Activated CD4-positive, alpha-beta T cell treated with anti-CD3 and anti-CD28 coated beads for 4 hours (primary cell): ENCODE data around the gene ACTR3C.
"Not testable (repeated sequence)": the region's sequence is repeated elsewhere in the genome, so short reads cannot be mapped to it uniquely, and the experiment has no call there.

Experiments
- DNase-seq, 2 donors: peaks; one replicate each; pipeline ENCODE4 v3.0.0-alpha.2; 2020

ACTR3C gene

DNA sequence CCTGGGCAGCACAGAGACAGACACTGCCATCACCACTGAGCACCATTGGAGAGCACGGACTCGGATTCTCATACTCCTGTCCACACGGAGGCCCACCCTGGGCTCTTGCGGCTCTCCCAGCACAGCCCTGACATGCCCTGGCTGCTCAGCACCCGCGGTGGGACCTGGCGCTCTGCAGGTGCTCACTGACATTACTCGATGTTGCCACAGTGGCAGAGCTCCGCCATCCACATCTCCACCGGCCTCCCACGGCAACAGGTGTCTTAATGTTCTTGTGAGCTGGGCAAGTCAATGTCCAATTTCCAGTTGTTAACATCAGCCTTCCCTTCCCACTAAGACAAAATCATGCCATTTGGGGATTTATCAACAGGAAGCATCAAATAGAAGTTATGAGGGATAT is 45.0 kb downstream of the ACTR3C start:
- not testable (repeated sequence) for DNase-seq

DNA sequence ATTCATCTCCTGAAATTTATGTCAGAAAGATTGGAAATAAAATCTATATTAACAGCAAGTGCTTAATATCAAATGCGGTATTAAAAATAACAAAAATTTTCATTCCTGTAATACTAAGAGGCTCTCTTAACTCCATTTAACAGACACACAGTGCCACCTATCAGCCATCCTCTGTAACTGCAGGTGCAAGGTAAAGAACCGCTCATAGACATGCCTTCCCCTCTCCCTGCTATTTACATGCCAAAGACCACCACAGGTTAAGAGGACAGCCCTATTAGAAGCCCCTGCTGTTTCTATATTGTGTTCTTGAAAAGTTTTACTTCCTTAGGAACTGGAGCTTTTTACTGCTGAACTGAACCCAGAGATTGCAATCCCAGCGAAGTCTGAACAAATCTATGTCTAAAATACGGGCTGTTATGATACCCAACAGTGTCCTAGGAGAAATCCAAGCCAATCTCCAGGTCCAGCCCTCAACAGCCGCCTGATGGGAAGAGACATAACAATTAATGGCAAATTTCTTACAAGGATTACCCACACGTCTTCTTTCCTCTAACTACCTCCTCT is 47.1 kb downstream of the ACTR3C start:
- peak; percentile 5 to 33 for DNase-seq

DNA sequence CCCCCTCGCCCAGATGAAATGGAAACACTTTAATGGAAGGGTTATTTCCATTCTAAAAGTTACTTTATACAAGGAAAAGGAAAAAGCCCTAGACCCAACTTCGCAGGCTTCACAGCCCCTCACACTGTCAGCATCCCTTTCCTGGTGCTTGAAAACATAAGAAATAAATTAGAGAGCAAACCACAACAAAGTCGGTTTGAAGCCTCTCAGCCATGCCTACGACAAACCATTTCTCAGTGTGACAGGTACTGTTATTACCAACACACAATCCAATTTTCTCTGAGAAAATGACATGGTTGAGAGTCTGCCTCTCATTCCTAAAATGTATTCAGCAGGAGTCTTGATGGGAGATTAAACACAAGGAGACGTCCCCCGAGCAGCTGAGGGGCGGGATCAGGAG is 51.4 kb downstream of the ACTR3C start:
- DNase-seq: not testable (repeated sequence)

DNA sequence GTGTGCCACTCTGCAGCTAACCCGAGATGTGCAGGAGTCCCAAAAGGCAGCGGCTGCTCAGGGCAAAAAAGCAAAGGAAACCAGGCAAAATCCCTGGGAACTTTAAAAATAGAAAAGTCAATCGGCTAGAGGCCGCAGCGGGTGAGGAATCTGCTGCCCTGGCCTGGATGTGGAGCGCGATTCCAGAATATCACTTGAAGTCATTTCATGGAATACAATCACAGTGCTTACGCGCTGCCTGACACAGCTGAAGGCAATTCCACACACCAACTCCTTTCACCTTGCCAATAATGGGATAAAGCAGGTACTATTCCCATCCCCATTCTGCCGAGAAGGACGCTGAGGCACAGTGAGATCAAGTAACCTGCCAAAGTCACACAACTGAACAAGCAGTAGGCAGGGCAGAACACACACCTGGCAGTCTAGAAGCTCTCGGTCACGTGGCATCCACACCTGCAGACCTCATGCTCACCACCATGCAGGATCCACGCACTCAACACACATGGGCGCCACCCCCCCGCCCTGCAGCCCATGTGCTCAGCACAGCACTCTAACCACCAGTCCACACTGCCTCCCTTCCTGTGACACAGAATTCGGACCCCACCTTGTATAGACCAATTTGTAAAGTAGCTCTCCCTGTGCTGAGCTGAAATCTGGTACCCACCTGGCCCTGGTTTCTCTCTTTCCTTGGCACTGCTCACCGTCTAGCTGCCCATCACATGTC is 53.1 kb downstream of the ACTR3C start:
- DNase-seq: not testable (repeated sequence)

DNA sequence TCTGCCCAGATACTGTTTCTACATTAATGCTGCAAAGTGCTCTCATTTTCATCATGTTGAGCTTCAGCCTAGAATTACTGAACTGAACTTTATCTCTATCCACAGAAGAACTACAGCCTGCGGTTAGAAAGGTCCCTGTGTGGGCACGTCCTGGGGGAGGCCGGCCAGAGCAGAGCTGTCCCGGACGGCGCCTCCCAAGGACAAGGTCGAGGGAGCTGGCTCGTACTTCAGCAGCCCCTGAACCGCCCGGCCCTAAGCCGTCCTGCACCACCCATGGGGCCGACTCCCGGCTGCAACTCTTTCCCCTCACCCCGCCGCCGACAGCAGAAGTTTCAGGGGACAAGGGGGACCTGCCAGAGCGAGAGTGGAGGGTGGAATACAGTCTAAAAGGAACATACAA is 54.5 kb downstream of the ACTR3C start:
- DNase-seq: not testable (repeated sequence)

DNA sequence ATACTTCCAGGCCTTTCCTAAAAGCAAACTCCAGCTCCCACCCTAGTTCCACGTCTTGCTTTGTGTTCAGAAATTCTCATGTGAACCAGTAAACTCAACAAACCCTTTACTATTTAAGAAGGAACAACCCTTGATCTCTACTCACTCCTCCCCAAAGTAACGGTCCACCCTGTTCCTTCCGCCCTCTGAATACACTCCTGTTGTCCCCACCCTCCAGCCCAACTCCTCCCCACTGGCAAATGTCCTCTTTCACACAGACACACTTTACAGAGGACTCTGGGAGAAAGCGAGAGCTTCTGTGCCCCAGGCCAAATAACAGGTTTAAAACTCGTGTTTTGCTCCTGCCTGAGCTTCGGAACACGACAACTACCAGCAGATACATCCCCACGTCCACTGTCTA is 55.1 kb downstream of the ACTR3C start:
- DNase-seq: not testable (repeated sequence)

DNA sequence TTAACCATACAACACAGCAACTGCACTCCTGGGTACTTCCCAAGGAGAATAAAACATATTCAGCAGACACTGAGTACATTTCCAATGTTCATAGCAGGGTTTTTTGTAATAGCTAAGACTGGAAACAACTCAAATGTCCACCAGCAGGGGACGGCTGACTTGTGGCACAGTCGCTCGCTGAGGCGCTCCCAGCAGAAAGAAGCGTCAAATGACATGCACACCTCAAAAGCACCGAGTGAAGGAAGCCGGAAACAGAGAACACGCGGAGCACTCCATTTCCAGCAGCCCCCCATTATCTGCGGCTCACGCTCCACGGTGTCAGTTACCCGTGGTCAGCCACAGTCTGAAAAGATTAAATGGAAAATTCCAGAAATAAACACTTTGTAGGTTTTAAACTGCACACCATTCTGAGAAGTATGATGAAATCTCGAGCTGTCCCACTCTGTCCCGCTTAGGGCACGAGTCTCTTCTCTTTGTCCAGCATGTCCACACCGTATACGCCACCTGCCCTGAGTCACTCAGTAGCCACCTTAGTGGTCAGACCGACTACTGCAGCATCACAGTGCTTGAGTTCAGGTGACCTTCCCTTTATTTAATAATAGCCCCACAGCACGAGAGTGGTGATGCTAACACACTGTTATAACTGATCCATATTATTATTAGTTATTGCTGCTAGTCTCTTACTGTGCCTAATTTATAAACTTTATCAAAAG is 56.2 kb downstream of the ACTR3C start:
- DNase-seq: not testable (repeated sequence)

DNA sequence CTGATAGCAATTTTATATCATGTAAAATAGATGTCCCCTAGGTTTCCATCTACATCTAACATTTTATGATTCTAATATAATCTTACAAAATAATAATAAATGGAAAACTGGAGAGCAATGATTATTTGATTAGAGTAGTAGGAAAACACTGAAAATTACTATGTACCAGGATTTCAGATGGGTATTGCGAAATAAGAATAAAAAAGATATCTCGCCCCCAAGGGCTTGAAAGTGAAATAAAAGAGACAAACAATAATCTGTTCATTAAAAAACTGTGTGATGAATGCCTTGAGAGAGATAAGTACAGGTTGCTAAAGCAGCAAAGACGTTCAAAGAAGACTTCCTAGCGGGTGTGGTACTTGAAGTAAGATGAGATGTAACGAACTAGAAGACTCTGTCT is 60.7 kb downstream of the ACTR3C start:
- not testable (repeated sequence) for DNase-seq

DNA sequence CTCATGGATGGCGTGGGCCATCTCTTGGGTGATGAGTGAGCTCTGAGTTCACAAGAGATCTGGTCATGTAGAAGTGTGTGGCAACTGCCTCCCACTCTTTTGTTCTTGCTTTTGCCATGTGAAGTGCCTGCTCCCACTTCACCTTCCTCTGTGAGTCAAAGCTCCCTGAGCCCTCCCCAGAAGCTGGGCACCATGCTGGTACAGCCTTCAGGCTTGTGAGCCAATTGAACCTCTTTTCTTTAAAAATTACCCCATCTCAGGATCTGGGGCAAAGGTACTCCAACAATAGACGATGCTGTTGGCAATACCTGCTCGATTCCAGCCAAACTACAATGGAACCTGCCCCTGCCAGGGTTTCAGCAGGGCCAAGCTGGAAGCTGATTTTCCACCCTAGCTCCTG is 75.6 kb downstream of the ACTR3C start:
- not testable (repeated sequence) for DNase-seq

DNA sequence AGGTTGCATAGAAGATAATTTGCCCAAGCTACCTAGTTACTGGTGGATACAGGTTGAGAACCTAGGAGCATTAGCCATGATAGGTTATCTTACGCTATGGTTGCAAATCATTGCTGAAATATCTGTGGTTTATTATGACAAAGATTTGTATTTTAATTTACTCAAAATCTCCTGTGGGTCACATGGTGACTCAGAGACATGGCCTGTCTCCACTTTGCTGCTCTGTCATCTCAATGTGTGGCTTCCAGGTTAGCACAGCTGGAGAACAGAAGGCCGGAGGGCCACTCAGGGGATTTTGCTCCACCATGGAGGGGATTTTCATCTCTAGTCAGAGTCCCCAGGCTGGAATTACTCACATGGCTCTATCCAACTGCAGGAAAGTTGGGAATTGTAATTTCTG is 78.1 kb downstream of the ACTR3C start:
- not testable (repeated sequence) for DNase-seq

DNA sequence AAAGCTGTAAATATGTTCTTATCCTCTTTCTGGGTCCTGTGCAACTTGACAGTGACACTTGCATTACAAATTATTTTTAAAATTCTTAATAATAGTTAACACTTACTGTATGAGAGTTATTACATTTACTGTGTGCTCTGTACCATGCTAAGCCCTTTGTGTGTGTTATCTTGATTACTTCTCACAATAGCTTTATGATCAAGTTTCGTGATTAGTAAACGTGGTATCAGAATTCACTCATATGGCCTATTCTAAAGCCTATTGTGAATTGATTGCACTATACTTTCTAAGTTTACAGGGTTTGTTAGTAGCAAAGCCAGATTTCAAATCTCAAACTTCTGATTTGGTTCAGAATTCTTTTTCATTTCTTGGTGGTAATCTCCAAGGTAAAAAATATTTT is 80.4 kb downstream of the ACTR3C start:
- DNase-seq: not testable (repeated sequence)

DNA sequence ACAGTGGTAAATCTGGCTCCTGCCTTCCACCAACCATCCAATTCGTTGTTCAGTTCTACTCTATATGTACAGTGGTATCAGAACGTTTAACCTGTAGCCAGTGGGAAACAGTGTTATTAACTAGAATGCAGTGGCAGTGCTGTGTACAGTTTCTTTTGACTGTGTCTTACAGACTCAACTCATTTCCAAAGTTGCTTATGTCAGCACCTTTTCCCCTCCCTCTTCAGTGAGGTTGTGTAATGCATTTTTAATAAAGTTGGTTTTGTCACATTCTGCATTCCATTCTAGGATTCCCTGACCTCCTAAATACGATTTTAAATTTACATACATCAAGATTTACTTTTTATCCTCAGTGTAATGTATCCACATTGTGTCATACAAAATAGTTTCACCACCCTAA is 97.9 kb downstream of the ACTR3C start:
- not testable (repeated sequence) for DNase-seq

DNA sequence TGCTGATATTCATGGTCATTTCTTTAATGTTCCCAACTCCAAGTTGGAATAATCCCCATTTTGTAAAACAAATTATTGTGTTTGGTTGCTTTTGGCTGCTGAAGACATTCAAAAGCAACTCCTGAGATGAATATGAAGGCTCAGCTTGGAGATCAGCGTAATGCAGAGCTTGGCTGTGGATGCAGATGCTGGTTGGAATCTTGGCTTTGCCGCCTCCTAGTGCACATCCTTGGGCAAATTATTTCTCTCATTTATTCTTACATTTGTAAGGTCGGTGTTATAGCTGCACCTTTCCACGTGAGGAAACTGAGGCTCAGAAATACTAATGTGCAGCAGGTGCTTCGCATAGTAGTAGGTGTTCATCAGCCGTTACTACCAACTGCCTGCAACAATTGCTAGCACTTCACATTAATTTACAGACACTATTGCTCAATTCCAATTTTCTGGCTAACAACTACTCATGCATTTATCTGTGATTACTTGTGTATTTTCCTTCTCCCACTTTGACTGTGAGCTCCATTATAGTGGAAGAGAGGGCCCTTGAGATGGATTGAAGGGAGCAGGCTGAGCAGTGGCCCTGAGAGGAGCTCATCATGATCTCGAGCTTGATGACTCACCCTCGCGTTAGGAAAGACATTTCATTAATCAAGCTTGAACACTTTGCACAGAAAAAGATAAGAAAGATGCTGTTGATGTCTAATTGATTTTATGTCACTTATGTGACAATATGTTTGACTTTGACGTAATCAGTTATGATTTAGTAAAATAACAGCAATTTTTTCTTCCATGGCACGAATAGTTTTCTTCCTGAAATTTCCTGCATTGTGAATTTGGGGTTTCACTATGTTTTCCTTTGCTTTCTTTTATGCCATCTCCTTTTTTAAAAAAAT is 101.0 kb downstream of the ACTR3C start:
- DNase-seq: not testable (repeated sequence)

DNA sequence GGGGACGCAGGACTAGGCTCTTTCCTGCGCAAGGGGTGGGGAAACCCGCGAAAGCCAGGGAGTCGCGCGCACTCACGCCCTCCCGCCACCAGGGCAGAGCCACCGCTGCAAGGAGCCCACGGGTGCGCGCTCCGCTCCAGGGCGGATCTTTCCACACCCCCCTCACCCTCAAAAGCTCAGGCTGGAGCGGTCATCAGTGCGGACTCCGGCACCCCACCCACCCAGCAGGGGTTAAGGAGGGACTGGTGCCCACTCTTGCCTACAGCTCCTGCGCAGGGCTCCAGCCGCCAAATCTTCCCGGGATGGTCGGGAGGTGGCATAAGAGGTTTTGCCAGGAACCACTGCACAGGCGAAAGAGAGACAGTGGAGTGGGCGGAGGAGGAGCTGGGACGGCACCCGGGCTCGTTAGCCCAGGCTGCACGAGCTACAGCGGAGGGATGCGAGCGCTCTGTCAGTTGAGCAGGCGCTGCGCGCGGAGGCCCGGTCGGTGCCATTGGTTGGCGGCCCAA is 102.6 kb downstream of the ACTR3C start:
- DNase-seq: not testable (repeated sequence)

DNA sequence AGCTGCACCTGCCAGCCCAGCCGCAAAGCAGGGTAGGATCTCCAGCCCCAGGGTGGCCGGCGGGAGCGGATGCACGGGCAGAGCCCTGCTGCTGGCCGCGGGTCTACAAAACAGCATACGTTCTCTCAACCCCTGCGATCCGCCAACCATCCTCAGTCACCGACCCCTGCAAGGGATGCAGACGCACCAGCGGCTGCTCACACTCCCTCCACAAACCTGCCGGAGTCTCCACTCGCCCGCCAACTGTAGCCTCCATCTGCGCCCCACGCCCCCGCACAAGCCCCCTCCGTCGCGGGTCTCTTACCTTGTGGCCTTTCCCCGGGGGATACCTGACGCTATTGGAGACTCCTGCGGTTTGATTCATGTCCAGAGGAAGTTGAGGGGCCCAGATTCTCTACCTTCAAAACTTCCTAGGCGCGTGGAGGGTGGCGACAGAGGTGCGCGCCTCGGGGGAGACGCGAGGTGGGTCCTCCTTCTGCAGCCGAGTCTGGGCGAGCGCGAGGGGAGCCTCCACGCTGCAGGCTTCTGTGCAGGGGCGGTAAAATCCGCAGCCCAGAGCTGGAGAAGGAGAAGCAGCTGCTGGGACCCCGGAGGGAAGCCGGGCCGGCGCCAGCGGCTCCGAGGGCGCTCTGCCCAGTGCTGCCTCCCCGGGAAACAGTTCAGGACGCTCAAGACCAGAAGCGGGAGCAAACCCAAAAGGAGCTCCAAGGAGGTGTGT is 103.2 kb downstream of the ACTR3C start:
- DNase-seq: not testable (repeated sequence)

DNA sequence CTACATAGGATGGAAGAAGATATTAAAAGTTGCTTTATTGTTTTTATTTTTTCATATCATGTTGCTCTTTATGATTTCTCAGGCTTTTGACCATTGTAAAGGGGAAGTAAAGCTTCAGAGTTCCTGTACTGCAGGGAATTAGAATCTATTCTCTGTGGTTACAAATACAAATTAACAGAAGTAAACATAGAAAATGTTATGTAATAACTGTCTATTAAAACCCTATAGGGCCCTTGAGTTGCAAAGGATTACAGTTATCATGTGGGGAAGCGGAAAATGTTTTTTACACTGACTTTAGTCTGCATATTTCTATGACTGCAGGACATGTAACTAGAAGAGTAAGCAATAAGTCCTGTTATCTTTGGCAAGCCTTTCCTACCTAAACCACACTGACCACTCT is 116.5 kb downstream of the ACTR3C start:
- DNase-seq: not testable (repeated sequence)

DNA sequence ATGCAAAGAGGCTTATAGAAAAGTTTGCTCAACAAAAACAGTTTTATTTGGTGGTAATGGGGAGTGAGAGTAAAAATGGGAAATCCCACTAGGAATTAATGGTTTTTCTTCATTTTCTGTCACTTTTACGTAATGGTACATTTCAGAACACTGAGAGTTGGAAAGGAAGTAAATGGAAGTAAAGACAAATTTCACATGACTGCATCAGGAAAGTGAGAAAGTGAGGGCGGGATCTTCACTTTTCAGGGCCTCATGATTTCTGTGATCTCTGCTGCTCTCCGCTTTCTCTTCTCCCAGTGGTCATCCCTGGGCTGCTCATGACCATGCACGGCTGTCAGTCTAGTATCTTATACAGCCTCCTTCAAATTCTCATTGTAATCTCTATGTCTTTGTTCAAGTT is 117.5 kb downstream of the ACTR3C start:
- not testable (repeated sequence) for DNase-seq

DNA sequence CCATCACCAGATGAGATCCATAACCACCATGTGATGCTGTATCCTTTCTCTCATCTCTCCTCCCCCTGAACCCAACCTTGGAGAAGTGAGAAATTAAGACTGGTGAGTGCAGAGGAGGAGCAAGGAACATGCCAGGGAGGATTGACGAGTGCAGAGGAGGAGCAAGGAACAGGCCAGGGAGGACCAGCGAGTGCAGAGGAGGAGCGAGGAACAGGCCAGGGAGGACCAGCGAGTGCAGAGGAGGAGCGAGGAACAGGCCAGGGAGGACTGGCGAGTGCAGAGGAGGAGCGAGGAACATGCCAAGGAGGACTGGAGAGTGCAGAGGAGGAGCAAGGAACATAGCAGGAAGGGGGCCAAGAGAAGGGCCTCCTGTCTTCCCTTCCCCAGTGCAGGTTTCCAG is 118.8 kb downstream of the ACTR3C start:
- not testable (repeated sequence) for DNase-seq

DNA sequence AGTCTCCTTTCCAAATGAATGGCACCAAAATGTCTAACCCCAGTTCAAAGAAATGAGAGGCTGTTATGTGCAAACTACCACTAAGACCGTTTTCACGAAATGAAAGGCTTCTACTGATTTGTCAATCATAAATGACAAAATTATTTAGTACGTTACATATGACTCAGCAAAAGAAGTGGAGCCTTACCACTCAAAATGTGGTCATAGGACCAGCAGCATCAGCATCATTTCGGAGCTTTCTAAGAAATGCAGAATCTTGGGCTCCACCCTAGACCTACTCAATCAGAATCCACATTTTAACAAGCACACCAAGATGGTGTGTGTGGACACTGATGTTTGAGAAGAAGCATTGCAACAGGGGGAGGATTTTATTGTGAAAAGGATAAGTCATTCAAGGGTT is 120.5 kb downstream of the ACTR3C start:
- not testable (repeated sequence) for DNase-seq
